ENCODE results near the gene COMMD8.

Gene COMMD8

DNA sequence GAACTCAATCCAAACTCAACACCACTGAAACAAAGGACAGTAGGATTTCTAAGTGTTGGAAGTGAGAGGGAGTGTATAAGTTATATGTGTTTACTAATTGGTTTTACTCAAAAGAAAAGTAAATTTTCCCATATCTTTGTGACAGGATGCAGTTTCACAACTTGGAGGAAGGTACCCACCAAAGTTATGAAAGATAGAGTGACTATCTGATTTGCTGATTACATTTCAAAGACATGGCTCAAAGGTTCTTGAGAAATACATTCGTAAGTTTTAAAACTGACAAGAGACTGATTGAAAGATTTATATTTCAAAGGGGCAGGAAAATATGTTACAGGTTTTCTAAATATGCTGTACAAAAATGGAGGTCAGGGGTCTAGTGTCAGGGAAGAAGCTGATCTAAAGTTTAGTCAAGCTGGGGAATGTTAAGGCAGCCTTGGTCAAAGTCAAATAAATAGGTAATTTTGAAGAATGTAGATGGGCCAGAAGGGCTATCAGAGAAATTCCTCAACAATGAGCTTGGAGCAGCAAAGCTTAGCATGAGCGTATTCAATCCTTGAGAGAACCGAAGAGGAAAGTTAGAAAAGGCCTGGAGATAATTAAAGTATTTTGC, 9.7 kb upstream of the COMMD8 start:
- DNase-seq (ENCODE audit: low read depth in 1 of 2, low spot score in 1 of 2) = no peak

DNA sequence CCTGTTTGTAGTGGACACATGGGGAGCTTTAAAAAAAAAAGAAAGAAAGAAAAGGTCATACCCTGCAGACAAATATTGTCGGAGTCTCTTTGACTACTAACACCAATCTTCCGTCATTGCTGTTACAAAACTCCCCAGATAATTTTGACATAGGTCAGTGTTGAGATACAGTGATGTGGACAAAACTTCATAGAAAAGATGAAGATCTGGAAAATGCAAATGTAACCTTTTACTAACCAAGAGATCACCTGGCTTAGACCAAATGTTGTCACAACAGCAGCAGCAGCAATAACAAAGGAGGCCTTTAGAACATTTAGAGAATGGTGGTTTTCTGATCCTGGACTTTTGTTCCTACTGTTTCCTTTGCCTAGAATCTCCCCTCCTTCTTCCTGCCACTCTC, 8.1 kb upstream of the COMMD8 start:
- no peak for DNase-seq (ENCODE audit: low read depth in 1 of 2, low spot score in 1 of 2)

DNA sequence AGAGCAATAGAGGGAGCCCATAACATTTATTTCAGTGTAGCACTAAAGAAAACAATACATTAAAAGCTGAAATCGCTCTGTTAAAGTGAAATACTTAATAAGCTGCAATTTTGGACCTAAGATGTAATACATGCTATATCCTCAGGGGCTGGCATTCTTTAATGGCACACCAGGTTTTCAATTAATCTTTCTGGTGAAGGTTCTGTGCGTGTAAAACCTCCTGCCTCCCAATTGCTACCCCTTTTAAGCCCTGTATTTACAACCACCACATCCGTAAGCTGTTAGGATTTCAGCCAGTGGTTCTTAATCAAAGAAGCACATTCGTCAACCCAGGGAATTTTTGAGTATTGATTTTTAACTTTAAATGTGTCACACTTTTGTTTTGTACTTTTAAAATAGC, 7.6 kb upstream of the COMMD8 start:
- DNase-seq (ENCODE audit: low read depth in 1 of 2, low spot score in 1 of 2) = no peak

DNA sequence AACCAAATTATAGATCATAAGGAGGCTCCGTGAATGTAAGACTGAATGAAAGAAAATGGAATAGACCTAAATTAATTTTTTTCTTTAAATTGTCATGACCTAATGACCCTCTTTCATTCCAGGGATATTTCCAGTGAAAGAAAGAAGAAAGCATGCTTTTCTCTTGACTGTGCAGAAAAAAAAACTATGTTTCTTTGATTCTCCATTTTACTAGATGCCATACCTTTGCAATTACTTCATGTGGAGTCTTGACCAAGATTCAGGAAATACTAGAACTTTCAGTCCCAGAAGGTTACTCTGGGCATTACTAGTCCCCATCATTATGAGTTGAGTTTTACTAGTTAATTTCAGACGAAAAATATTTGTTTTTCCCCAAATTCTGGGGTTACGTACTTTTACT, 6.4 kb upstream of the COMMD8 start:
- DNase-seq (ENCODE audit: low read depth in 1 of 2, low spot score in 1 of 2) = no peak

DNA sequence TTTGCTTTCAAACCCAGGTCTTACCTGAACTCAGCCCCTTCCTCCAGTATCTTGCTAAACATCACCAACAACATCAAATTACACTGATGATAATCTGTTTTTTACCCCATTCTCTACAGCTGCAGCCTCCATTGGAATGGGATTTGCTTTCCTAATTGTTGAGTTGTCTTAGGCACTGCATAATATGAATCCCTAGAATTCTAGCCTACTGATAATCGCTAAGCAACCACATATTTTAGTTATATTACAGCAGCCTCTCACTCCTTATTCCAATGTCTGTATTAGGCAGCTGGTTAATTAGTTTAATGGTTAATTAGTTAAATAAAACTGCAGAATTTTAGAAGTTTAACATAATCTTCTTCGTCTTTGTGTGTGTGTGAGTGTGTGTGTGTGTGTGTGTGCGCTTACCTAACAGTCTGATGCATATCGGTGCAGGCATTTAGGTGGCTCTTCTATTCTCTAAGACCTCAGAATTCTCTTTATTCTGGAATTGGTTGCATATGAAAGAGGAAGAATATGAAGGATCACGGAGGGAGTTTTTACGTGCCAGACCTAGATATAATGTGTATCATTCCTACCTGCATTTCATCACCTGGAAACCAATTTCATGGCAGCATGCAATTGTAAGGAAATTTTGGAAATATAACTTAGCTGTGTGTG, 5.3 kb upstream of the COMMD8 start:
- DNase-seq (ENCODE audit: low read depth in 1 of 2, low spot score in 1 of 2) = no peak

DNA sequence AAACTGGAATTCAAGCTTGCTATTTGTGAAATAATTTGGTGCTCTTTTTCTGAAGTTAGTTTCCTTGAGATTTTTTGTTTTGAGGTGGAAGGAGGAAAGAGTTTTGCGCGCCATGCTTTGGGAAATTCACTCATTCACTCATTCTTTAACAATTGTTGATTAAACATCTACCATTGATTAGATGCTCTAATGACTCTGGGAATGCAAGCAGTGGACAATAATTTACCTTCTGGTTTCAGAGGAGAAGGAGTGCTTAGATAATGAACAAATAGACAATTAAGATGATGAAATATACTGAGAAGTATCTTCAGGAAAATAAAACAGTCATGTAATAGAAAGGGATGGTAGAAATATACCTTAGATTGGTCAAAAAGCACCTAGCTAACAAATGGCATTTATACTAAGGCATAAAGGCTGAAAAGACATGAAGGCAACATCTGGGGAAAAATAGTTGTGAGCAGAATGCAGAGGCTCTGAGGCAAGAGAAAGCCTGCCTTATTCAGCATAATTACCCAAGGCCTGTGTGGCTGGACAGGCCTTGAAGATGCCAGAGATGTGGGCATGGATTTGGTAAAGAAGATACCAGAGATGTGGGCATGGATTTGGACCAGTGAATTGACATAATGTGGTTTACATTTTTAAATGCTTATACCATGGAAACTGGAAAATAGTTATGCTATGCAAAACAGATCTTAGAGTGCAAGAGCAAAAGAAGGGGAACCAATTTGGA, 2.7 kb upstream of the COMMD8 start:
- no peak for DNase-seq (ENCODE audit: low read depth in 1 of 2, low spot score in 1 of 2)

DNA sequence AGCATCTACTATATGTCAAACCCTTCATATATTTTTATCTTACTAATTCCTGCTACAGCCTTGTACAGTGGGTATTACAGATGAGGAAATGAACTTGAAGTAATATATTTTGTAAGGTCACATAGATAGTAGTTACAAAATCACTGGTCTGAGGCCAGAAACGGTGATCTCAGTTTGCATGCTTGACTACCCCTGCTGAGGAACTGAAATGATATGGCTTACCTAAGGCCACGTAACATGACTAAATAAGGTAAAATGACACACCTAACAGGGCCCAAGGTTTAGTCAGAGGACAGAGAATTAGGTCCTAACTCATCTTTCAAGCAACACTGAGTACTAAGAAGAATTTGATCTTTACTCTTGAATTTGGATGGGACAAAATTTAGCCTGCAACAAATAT, 1.5 kb upstream of the COMMD8 start:
- DNase-seq (ENCODE audit: low read depth in 1 of 2, low spot score in 1 of 2) = no peak

DNA sequence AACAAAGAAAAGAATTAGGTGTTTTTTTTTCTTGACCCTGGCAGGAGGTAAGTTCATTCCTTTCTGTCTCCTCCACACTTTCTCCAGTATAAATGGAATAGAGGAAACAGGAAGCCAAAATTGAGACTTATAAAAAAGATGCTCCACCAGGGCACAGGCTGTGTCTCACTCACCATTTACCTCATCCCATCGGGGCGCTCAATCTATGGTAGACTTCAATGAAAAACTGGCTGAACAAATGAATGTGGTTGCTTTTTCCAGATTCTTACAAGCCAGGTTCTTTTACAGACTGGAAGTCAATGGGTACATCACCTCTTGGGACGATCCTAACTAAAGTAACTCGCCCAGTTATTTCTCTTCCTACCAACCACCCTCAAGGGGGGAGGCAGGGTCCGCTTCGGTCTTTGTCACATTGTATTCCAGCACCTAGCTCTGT, 685 bp downstream of the COMMD8 start:
- DNase-seq (ENCODE audit: low read depth in 1 of 2, low spot score in 1 of 2) = no peak

DNA sequence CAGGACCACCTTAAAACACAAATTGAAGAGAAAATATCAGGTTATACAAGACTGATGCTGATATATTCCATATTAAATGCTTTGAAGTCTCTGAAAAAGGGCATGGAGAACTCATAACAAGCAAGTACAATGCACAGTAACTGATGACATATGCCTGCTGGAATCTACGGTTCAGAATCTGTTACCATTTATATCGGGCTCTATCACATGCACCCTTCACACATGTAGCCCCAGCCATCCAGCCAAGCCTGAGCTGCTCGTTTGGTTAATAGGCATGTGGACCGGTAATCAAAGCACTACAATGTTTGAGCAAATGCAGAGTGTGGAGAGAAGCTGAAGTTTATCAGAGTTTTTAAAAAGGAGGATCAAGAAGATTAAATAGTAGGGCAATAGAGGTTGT, 11.8 kb downstream of the COMMD8 start:
- DNase-seq (ENCODE audit: low read depth in 1 of 2, low spot score in 1 of 2) = no peak

DNA sequence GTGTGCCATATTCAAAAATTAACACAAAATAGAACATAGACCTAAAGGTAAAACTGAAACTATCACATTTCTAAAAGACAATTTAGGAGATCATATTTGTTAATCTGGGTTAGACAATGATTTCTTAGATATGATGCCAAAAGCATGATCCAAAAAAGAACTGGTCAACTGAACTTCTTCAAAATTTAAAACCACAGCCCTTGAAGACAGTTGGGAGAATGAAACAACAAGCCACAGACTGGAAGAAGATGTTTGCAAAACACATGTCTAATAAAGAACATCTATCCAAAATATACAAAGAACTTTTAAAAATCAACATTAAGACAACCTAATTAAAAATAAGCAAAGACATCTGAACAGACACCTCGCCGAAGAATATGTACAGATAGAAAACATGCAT, 19.5 kb downstream of the COMMD8 start:
- DNase-seq (ENCODE audit: low read depth in 1 of 2, low spot score in 1 of 2) = no peak

DNA sequence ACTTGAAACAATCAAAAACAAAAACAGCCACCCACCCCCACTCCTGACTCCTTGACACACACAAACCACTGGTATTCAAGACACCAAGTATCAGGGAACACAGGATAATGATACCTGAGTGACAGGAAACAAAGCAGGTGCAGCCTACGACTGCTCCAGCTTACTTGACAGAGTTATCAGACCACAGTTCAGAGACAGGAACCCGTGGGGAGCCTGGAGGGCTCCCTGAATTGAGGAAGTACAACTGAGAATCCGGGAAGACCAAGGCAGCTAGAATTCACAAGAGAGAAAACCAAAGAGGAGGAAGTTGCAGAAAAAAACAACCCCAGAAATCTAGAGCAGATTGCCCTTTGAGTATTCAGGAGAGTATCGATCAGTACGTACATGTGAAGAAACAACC, 20.5 kb downstream of the COMMD8 start:
- no peak for DNase-seq (ENCODE audit: low read depth in 1 of 2, low spot score in 1 of 2)

DNA sequence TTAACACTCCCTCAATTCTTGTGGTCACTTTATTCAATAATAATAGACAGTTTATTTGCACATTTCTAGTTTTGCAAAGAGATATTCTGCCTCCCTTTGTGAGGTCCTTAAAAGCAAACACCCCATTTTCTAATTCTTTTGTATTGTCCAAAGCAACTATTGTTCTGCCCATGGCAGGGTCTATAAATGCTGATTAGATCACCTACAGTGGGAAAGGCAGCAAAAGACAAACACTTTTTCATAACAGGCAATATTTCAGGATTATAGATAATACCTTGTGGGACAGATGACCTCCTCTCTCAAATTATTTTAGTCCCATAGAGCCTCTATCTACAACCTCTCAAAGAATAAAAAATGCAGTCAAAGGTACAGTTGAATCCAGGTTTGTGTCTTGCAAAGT, 28.6 kb downstream of the COMMD8 start:
- no peak for DNase-seq (ENCODE audit: low read depth in 1 of 2, low spot score in 1 of 2)

DNA sequence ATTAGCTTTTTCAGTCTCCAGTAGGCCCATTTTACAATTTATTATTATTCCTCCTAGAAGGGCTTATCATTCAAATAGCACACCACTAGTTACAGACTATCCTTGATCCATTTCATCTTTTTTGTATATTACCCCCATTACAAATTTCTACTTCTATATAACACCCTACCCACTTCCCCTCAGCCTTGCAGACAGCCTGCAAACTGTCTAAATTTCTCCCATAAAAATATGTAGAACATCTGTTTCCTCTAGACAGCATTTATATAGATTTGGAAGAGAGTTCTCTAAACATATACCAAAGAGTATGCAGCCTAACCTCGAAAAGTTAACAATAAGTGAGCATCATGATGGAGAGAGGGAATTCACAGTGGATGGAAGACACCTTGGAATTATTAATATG, 30.8 kb downstream of the COMMD8 start:
- DNase-seq (ENCODE audit: low read depth in 1 of 2, low spot score in 1 of 2) = no peak

DNA sequence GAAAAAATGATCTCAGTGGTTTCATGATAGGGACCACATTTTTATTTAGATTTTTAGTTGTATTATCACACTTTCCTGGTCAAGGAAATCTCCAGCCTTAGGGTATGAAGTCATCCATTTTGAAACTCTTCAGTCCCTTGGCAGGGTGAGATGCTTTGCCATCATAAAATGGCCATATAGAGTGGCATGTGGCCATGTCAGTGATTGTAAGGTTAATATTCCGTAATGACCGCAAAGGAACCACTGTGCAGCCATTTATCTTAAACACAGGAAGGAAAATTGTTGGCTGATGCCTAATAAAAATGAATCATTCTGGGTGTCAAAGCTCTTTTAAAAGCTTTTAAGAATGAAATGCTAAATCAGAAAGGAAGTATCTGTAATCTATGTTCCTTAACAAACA, 35.6 kb downstream of the COMMD8 start:
- no peak for DNase-seq (ENCODE audit: low read depth in 1 of 2, low spot score in 1 of 2)

DNA sequence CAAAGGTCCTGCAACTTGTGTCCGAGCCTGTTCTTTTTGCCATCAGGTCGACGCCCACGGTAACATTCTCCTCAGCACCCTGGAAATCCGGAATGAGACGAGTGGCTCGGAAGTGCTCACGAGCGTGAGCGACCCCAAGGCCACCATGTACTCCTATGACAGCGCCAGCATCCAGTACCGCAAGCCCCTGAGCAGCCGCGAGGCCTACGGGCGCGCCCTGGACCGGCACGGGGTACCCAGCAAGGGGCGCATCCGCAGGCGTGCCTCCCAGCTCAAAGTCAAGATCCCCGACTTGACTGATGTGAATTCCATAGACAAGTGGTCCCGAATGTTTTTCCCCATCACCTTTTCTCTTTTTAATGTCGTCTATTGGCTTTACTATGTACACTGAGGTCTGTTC, 37.9 kb downstream of the COMMD8 start:
- no peak for DNase-seq (ENCODE audit: low read depth in 1 of 2, low spot score in 1 of 2)

DNA sequence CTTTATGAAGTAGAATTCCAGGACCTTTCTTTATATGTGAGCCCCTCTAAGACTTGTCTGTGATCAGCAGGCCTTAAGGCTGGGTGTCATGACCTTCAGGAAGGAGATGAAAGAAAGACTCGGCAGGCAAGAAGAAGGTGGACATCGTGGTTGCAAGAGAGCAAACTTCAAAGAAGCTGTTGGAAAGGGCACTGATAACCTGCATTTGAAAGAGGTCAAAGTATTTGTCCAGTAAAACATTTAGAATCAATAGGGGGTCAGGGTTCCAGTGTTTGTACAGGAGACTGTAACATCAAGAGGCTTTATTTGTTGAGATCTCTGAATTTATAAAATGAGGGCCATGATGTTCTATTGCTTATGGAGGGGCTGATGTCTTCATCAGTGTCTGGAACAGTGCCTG, 44.2 kb downstream of the COMMD8 start:
- no peak for DNase-seq (ENCODE audit: low read depth in 1 of 2, low spot score in 1 of 2)

DNA sequence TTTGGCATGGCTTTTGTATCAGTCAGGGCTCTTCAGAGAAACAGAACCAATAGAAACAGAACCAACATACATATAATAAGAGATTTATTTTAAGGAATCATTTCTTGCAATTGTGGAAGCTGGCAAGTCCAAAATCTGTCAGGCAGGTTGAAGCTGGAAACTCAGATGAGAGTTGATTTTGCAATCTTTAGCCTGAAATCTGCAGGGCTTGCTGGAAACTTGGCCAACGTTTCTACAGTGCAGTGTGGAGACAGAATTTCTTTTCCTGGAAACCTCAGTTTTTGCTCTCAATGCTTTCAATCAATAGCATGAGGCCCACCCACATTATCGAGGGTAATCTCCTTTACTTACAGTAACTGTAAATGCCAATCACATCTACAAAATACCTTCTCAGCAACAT, 45.4 kb downstream of the COMMD8 start:
- DNase-seq (ENCODE audit: low read depth in 1 of 2, low spot score in 1 of 2) = no peak

DNA sequence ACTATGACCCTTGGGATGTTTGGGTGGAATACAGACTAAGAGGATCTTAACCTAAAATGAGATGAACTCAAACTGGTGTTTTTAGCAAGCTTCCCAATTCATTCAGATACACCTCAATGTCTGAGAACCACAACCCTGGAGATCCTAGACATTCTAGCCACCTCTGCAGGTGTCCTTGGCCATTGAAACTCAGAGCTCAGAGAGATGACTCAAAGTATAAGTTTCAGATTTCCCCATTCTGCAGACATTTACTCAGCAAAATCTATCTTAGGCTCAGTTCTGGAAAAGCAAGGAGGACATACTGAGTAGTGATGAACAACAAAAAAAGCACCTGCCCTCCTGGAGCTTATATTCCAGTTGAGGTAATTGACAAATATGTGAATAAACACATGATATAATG, 47.8 kb downstream of the COMMD8 start:
- DNase-seq (ENCODE audit: low read depth in 1 of 2, low spot score in 1 of 2) = no peak

DNA sequence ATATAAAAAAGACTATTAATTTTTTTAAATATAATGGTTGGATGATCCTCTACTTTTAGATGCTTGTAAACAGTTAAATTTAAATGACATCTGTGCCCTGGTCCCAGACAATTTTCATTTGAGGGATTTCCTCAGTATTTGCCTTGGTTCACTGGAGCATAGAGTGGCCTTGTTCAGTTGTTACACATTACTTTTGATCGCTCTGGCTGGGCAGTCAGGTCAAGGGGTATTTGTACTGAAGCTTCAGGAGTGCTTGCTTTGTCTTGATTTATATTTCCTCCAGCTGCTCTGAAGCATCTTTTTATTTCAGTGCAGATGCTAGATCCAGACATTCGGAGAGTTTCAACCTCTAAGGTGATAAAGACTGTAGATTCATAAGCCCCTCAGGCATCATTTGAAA, 50.0 kb downstream of the COMMD8 start:
- DNase-seq (ENCODE audit: low read depth in 1 of 2, low spot score in 1 of 2) = no peak

DNA sequence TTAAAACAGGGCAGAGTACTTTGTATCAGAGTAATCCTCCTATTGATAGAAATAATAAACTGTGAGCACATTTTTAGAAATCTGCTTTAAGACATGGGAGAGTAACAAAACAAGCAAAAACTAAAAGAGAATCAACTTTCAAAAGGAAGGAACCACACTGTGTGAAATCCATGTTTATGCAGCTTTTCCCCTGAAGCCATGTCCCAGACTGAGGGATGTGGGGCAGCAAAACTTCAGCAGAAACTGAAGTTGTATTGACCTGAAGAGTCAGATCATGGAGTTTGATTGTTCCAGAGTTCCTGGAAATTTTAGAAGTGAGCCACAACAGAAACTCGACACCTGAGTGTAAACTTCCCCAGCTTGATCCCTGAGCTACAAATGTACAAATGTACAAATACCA, 53.2 kb downstream of the COMMD8 start:
- DNase-seq (ENCODE audit: low read depth in 1 of 2, low spot score in 1 of 2) = no peak

DNA sequence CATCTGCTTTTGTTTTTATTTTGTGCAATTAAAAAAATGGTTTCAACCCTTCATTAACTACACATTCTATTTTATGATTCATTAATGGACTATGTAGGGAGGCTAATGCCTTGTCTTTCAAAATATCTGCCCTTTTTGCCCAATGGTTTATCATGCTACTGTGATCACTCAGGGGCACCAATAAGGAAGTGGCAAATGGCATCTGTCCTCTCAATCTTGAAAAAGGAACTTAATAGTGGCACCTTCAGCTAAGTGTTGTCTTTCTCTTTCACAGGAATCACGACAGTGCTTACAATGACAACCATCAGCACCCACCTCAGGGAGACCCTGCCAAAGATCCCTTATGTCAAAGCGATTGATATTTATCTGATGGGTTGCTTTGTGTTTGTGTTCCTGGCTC, 57.1 kb downstream of the COMMD8 start:
- no peak for DNase-seq (ENCODE audit: low read depth in 1 of 2, low spot score in 1 of 2)
